Fibroblast of skin of right quadriceps (primary cell): ENCODE data around the gene DPP6.
"Not testable (repeated sequence)": the region's sequence is repeated elsewhere in the genome, so short reads cannot be mapped to it uniquely, and the experiment has no call there.

Source experiments
- DNase-seq: peaks from one replicate; pipeline ENCODE4 v3.0.0-alpha.2; 2013

Gene DPP6

DNA sequence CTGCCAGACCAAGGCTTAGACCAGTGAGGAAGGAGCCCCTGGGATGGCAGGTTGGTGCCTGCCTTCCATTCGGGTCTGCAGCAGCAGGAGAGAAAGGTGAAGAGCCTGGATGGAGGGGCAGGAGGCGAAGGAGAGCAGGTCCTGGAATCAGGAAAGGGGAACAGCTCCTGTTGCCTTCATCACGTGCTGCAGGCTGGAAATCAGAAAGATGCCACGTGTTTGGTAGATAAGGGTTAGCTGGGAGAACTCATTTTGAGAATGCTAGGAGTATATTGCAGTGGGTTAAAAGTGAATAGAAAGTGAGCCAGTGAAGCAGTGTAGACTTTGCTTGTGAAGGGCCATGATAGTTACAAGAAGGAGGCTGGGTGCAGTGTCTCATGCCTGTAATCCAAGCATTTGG lies 579.0 kb downstream of the DPP6 start:
- no peak for DNase-seq

- DNase-seq, result no peak
Measured at GRCh38 chr7:154633641-154634040, 581.4 kb downstream of the DPP6 start.

DNA sequence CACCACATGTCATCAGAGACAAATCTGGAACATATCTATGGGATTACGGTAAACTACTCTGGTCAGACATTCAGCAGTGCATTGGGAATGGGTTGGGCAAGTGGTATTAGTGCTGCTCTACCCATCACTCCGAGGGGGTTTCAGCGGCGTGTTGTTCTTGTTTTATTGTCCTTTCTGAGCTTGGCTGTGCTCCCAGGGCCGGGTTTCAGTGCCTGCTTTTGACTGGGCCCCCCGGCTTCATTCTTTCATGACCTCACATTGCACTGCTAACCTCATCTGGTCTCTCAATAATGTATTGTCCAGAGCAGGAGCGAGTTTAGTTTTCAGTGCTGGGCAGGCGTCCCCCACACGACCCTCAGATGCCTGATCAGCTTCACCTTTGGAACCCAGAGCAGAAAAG lies 586.1 kb downstream of the DPP6 start:
- no peak for DNase-seq

GRCh38 chr7:154640266-154640865 lies 588.2 kb downstream of the DPP6 start:
- DNase-seq, result no peak

GRCh38 chr7:154640917-154641316 lies 588.7 kb downstream of the DPP6 start:
- DNase-seq, result no peak

GRCh38 chr7:154644366-154644765 lies 592.2 kb downstream of the DPP6 start:
- DNase-seq, result no peak

DNA sequence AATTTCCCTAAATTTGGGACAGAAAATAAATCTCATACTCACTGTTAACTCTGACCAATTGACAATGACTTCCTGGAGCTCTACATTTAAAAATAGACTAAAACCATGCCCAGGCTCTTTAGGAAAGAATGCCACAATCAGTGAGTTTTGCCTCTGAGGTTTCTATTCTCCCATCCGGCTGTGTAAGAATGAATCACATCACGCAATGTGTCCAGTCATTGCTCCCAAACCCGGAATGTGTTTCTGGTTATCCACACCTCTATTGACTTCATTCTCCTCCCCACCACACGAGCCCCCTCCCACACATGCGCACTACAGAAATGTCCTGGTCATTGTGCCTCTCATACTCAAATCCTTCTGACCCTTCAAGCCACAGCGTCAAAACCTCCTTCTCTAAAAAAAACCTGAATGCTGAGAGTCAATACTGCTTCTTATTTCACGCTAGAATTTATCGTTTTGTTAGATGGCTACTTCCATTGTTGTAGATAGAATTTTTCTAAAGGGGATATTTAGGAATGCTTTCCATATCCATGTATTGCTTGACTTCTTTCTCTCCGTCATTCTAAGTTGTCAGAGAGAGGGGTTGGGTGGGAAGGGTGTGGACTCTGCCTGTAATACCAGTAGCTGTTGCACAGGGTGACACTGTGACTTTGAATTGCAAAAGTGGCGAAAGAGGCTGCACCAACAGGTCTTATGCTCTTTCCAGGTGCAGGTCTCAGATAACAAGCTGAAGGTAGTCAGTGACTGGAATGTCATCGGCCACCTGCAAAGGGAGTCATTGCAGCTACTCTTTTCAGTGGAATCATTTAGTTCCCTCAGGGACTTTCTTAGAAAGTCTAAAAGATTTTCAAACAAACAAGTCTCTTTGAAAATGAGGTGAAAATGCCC lies 594.2 kb downstream of the DPP6 start:
- no peak for DNase-seq

- no peak for DNase-seq
Measured at GRCh38 chr7:154647625-154648024, 595.4 kb downstream of the DPP6 start.

DNA sequence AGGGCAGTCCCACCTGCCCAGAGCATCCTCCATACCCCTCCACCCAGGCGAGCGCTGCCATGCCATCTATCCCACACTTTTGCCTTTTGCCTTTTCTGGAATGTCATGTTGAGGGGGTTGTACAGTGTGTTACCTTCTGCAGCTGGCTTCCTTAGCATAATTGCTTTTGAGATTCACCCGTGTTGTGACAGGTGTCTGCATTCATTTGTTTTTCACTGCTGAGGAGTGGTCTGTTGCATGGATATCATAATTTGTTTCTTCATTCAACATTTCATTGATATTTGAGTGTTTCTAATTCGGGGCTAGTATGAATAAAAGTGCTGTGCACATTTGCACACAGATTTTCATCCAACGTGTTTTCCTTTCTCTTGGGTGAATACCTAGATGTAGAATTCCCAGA lies 596.8 kb downstream of the DPP6 start:
- DNase-seq, result no peak

- DNase-seq, result no peak
Measured at GRCh38 chr7:154649434-154649833, 597.2 kb downstream of the DPP6 start.

GRCh38 chr7:154650275-154650674 lies 598.1 kb downstream of the DPP6 start:
- DNase-seq, result no peak

DNA sequence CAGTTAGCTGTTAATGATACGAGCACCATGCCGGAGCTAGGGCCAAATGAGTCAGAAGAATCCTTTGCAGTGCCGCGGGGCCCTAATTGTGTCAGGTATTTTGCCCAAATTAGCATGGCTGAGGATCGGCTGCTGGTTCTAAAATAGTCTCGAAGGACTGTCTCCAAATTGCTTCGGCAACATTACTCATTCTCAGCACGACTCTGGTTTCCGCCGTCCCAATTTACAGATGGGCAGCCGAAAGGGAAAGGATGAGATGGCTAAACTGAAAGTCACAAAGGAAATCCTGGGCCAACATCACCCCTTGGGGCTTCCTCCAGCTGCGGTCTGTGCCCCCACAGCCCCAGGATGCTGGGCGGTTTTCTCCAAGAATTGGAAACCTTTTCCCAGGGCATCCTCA lies 599.3 kb downstream of the DPP6 start:
- no peak for DNase-seq

DNA sequence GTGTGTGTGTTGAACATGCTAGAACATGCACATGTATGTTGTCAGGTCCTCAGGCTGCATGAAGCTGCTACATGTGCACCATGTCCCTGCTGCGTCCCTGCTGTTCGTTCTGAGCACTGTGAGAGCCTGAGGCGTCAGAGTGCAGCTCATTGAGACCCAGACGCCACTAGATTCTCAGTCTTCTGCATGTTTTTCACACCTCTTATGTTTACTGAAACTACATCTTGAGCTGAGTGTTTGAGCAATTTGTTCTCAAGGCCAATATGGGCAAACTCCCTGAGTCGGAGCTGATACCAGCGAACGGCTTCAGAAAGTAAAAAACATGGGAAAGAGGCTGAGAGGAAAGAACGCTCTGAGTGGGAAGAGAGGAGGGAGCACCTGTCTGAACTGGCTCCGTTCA lies 600.4 kb downstream of the DPP6 start:
- no peak for DNase-seq

DNA sequence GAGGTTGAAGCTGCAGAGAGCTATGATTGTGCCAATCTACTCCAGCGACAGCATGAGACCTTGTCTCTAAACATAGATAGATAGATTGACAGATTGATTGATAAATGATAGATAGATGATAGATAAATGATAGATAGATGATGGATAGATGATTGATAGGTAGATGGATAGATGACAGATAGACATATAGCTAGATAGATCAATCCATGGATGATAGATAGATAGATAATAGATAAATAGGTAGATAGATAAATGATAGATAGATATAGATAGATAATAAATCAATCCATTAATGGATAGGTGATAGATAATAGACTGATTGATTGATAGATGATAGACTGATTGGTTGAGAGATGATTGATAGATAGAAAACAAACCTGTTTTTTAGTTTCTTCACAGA lies 601.1 kb downstream of the DPP6 start:
- no peak for DNase-seq

DNA sequence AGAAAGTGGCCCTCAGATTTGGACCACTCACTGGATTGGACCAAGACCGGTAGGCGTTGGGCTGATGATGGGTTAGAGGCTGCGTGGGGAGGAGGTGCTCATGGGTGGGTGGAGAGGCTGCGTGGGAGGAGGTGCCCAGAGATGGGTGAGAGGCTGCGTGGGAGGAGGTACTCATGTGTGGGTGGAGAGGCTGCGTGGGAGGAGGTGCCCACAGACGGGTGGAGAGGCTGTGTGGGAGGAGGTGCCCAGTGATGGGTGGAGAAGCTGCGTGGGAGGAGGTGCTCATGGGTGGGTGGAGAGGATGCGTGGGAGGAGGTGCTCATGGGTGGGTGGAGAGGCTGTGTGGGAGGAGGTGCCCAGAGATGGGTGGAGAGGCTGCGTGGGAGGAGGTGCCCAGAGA lies 604.4 kb downstream of the DPP6 start:
- no peak for DNase-seq

DNA sequence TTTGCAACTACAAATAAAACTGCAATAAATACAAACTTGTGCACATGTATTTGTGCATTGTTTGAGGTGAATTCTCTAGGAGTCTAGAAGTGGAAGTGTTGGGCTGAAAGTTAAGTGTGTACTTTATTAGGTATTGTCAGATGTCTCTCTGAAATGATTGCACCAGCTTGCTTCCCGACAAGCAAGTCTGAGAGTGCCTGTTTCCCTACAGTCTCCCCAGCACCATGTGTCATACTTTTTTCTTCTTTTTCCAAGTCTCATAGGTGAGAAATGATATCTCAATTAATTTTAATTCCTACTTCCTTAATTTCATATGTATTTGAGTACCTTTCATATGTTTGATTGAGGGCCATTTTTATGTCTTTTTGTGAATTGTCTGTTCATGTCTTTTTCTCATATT lies 614.6 kb downstream of the DPP6 start:
- no peak for DNase-seq

DNA sequence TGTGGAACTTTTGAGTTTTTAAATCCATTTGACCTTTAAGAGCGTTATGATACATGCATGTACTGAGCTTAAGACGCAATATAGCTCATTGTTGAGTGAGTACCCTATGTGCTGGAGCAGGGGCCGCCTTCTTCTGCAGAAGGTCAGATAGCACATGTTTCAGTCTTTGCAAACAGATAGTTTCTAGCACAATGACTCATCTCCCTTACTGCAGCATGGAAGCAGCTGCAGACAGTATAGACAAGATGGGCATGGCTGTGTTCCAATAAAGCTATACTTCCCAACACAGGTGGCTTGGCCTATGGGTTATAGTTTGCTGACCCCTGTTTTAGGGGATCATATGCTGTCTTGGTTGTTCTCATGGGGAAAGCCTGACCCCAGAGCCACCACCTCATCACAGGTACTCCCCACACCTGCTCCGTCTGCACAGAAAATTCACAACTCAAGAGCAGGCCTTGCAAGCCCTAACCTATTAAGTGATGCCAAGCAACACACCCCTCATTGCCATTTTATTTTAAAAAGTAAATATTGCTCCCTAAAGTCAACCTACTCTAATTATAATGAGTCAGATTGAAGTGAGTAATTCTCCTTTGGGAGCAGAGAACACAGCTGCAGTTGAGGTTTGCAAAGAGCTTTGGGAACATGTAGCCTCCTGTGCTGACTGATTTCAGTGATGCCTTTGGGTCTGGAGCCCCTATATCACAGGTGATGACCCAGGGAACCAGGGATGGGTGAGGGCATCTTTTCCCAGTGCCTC lies 620.6 kb downstream of the DPP6 start:
- DNase-seq, result no peak

GRCh38 chr7:154674191-154674590 lies 622.0 kb downstream of the DPP6 start:
- no peak for DNase-seq

- DNase-seq, result no peak
Measured at GRCh38 chr7:154675560-154675959, 623.4 kb downstream of the DPP6 start.

DNA sequence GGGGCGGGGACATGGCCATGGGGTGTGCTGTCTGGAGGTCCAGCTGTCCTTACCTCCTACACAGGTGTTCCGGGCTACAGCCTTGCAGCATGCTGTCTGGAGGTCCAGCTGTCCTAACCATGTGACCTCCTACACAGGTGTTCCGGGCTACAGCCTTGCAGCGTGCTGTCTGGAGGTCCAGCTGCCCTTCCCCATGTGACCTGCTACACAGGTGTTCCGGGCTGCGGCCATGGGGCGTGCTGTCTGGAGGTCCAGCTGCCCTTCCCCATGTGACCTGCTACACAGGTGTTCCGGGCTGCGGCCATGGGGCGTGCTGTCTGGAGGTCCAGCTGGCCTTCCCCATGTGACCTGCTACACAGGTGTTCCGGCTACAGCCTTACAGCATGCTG lies 623.8 kb downstream of the DPP6 start:
- DNase-seq, result not testable (repeated sequence)

DNA sequence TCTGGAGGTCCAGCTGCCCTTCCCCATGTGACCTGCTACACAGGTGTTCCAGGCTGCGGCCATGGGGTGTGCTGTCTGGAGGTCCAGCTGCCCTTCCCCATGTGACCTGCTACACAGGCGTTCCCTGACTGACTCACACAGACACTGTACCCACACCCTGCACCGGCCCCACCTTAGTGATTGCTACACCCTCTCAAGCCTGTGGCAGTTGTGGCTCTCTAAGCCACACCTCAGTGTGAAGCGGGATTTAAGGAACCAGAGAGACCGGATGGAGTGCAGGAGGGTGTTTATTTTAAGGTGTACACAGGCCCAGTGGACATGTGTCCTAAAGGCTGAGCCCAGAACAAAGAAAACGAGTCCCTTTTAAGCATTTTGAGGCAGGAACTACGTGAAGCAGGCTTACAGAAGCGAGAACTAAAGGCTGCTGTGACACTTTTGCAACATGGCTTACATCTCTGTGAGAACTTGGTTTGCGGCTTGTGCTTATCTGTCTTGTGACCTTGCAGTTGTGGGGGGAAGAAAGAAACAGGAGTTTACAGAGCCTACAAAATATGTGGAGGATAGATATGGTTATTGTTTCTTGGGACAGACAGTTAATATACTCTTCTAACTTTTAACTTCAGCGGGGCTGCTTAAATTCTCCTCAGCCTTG lies 624.4 kb downstream of the DPP6 start:
- no peak for DNase-seq

DNA sequence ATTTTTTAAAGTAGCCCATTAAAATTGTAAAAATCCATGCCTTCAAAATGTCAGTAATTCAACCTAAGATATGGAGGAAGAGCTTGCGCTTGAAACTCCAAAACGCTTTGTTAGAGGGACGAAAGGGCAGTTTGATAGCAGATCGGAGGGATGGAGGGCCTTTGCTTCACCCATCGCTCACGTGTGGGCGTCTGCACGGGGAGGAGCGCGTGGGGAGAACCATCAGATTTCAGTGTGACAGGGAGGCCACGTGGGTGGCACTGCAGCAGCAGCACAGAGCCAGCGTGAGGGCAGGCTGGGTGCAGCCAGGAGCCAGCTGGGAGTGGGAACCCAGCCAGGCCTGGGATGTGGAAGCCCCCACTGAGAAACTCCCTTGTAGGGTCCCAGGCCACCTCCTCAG lies 625.3 kb downstream of the DPP6 start:
- no peak for DNase-seq

DNA sequence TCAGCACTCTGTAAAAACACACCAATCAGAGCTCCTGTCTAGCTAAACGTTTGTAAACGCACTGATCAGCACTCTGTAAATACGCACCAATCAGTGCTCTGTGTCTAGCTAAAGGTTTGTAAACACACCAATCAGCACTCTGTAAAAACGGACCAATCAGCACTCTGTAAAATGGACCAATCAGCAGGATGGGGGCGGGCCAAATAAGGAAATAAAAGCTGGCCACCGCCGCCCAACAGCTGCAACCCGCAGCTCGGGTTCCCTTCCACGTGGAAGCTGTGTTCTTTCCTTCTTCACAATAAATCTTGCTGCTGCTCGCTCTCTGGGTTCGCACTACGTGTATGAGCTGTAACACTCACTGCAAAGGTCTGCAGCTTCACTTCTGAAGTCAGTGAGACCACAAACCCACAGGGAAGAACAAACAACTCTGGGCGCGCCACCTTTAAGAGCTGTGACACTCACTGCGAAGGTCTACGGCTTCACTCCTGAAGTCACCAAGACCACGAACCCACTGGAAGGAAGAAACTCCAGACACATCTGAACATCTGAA lies 625.9 kb downstream of the DPP6 start:
- DNase-seq, result not testable (repeated sequence)
